Measurements from ENCODE around the gene THEMIS2.

THEMIS2 gene

DNA sequence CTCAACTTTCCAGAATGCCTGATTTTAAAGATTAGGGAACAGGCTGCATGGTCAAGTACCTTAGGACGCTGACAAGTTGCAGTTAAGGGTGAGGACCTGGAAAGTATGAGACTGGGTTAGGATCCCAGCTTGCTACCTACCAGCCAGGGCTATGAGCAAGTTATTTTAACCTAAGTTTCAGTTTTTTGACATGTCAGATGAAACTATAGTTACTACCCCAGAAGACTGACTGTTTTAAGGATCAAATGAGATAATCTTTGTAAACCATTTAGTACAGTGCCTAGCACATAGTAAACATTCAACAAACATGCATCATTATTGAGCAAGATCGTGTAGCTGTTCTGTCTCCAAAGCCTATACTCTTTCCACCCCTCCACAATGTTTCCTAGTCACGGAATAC lies 14.4 kb downstream of the THEMIS2 start:
- no peak for DNase-seq

GRCh38 chr1:27887215-27888021 lies 15.1 kb downstream of the THEMIS2 start:
- no peak for DNase-seq

GRCh38 chr1:27889506-27889905 lies 17.2 kb downstream of the THEMIS2 start:
- DNase-seq, result no peak

DNA sequence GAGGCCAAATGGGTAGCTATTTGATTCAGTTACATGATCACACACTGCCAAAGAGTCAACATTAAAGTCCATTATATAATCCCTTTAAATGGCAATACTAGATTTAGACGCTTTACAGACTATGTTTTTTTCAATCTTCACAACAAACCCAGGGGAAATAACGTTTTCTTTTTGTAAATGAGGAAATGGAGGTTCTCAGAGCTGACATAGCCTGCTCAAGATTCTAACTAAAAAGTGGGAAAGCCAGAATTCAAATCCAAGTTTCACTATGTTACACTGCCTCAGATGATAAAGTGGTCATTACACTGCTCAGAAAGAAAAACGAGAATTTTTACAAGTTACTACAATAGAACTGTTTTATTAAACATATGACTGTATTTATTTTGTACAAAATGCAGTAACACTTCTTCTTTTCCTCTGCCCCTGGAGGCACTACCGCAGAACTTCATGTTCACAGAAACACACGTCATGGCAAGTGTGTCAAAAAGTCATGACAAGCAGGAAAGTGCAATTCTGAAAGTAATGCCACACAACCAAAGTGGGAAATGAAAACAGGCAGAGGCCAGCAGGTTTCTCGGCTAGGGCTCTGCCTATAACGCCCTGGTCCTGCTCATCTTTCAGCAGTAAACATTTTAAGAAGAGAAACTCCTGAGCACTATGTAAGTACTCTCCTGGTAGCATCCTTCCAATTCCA lies 19.0 kb downstream of the THEMIS2 start:
- no peak for DNase-seq

GRCh38 chr1:27894521-27894920 lies 22.2 kb downstream of the THEMIS2 start:
- no peak for DNase-seq

- no peak for DNase-seq
These were observed 34.4 kb downstream of the THEMIS2 start for GRCh38 chr1:27906759-27907158.

DNA sequence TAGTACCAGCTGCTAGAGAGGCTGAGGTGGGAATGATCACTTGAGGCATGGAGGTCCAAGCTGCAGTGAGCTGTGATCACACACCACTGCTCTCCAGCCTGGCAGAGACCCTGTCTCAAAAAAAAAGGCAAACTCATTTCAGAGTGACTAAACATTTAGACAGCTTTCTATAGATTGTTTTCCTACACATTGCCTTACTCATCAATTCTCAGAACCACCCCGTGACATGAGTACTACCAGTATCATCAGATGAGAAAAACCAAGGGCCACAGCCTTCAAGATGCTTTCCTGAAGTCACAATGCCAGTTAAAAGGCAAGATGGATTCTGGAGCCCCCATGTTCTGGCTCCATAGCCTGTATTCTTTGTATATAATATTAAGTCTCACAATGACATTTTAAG lies 40.1 kb downstream of the THEMIS2 start:
- no peak for DNase-seq

- no peak for DNase-seq
These were observed 42.8 kb downstream of the THEMIS2 start for GRCh38 chr1:27915082-27915575.

DNA sequence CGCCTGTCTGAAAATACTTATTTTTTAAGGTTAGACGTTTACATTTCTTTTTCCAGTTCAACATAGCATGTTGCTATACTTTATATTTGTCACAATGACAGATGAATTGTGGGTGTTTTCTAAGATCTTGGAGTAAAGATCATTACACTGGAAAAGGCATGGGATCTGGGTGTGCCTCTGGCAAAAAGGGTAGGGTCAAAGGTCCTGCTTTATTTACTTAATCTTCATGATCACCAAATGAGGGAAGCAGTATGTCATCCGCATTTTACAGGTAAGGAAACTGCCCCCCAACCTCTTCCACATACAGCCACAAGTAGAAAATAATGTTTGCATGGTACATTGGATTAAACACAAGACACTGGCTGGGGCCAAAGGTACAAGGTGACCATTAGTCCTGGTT lies 49.9 kb downstream of the THEMIS2 start:
- DNase-seq, result no peak

DNA sequence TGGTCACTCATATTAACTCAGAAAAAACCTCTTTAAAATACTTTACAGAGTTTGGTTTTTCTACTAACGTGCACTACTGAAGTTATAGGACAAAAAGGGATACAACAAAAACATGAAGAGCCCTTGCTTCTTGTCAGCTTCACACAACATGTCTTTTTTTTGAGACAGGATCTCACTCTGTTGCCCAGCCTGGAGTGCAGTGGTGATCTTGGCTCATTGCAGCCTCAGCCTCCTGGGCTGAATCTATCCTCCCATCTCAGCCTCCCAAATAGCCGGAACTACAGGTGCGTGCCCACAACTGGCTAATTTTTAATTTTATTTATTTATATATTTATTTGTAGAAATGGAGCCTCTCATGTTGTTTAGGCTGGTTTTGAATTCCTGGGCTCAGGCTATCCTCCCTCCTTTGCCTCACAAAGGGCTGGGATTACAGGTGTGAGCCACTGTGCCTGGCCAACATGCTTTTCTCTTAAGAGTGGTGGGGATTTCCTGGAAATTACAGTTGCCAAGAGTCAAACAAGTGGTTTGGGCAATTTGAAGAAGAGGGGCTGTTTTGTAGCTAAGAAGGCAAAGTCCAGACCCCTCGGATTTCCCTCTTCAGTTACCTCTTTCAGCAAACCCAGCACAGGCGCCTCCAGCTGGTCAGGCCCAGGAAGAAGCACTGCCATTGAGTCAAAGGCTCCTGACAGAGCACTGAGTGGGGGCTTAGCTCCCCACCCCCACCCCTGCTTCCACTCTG lies 56.0 kb downstream of the THEMIS2 start:
- DNase-seq, result no peak

DNA sequence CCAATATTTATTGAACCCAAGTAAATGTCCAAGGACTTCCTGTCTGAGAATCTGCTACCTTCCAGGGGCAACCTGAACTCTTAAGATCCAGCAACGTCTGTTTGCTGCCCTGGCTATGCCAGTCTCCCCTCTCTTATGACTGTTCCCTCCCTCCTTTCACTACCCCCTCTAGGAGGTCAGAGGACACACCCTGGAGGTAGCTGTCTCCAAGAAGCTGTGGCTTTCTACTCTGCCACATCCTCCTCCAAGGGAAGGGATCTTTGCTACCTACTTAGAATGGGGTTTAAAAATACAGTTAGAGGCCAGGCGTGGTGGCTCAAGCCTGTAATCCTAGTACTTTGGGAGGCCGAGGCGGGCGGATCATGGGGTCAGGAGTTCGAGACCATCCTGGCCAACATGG lies 58.8 kb downstream of the THEMIS2 start:
- DNase-seq, result no peak

DNA sequence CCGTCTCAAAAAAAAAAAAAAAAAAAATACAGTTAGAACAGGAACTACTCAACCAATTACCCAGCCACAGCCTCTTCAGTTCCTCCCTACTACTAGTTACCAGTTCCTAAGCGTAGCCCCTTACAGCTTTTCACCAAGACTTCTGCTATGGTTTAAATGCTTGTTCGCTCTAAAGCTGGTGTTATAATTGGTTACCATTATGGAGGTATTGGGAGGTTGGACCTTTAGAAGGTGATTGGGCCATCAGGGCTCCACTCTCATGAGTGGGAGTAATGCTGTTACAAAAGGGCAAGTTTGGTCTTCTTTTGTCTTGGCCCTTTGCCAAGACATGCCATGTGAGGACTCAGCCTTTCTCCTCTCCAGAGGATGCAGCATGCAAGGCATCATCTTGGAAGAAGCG lies 59.4 kb downstream of the THEMIS2 start:
- DNase-seq, result no peak

DNA sequence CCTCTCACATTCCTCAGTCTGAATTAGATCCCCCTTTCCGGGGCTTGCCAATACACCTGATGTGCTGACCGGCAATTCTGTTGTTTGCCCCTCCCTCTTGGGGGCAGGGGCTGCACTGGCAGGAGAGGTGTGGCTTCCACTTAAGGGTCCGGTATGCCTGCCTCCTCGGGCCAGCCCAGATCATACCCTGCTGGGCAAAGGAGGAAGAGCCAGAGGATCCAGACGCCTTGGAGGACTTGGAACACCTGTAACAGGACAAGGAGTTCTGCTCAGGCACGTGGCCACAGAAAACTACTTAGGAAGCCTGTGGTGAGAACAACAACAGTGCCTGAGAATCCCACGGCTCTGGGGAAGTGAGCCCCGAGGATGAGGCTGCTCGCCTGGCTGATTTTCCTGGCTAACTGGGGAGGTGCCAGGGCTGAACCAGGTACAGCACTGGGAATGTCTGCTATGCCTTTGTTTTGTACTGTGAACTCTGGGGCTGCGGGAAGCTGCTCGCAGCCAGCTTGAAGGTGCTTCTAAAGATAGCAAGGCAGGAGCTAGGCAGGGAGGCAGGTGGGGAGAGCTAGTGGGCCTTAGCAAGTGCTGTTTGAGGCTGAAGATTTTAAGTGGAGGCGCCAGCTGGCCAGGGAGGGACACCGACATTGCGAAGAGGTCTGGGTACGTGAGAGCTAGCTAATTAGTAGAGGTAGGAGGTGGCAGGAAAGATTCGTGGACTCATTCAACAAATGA lies 62.6 kb downstream of the THEMIS2 start, which contains the start of gene SMPDL3B:
SMPDL3B (plus strand) TSS at position 183 of the 732 bp plus-strand sequence; CDS start at position 367, 184 bp downstream.
- peak; percentile 36 to 44 for DNase-seq

DNA sequence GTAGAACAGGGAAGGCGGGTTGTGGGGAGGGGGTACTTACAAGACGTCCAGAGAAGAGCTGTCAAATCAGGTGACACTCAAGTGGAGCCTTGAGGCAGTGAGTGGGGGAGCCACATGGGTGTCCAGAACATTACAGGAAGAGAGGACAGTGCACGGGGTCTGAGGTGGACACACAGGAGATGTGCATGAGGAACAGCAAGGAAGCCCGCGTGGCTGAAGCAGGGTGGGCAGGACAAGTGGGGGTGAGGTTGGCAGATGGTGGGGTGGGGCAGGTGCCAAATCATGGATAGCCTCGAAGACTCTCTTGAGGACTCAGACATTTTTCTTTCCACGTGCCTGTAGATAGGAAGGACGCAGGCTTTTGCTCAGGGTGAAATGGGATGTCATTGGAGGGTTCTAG lies 63.4 kb downstream of the THEMIS2 start:
- no peak for DNase-seq
